Left forelimb (tissue), 1 donor: Measurements from ENCODE around the gene EFCC1.

Source experiments
- DNase-seq: peaks from one replicate; pipeline ENCODE4 v3.0.0-alpha.2; 2018; ENCODE audit warnings: low spot score

EFCC1 gene

GRCh38 chr3:129032716-129033115, 31.6 kb downstream of the EFCC1 start:
- DNase-seq, result no peak

- DNase-seq, result no peak
Measured at GRCh38 chr3:129033151-129033550, 32.0 kb downstream of the EFCC1 start.

GRCh38 chr3:129033633-129034321, 32.7 kb downstream of the EFCC1 start:
- no peak for DNase-seq

- DNase-seq, result no peak
Measured at GRCh38 chr3:129034642-129035041, 33.5 kb downstream of the EFCC1 start.

GRCh38 chr3:129035360-129036221, 34.5 kb downstream of the EFCC1 start:
- DNase-seq, result no peak

- no peak for DNase-seq
Measured at GRCh38 chr3:129036222-129037092, 35.4 kb downstream of the EFCC1 start.

- no peak for DNase-seq
Measured at GRCh38 chr3:129037093-129037419, 36.0 kb downstream of the EFCC1 start.

- no peak for DNase-seq
Measured at GRCh38 chr3:129038121-129038855, 37.2 kb downstream of the EFCC1 start.

- no peak for DNase-seq
Measured at GRCh38 chr3:129039271-129040038, 38.4 kb downstream of the EFCC1 start.

- DNase-seq, result no peak
Measured at GRCh38 chr3:129040039-129040336, 38.9 kb downstream of the EFCC1 start.

GRCh38 chr3:129040579-129041300, 39.6 kb downstream of the EFCC1 start:
- DNase-seq, result no peak

GRCh38 chr3:129045675-129046036, 44.6 kb downstream of the EFCC1 start:
- no peak for DNase-seq

- no peak for DNase-seq
Measured at GRCh38 chr3:129046037-129046731, 45.1 kb downstream of the EFCC1 start.

- DNase-seq, result no peak
Measured at GRCh38 chr3:129046732-129047552, 45.8 kb downstream of the EFCC1 start.

GRCh38 chr3:129047553-129047839, 46.4 kb downstream of the EFCC1 start:
- DNase-seq, result no peak

GRCh38 chr3:129050556-129051295, 49.6 kb downstream of the EFCC1 start:
- no peak for DNase-seq

- DNase-seq, result no peak
Measured at GRCh38 chr3:129051871-129052340, 50.8 kb downstream of the EFCC1 start.

GRCh38 chr3:129052675-129053074, 51.6 kb downstream of the EFCC1 start:
- no peak for DNase-seq
